NB4 (cell line): ENCODE results near the gene PRMT3.

Source experiments
- POLR2A ChIP-seq: IDR thresholded peaks from 2 replicates; pipeline ENCODE4 v1.6.1; 2011; ENCODE audit warnings: mild to moderate bottlenecking; ENCODE audit not compliant: insufficient read length; ENCODE audit errors: extremely low read depth
- TF ChIP-seq, protein P1 (sequence below): IDR thresholded peaks from one replicate; pipeline ENCODE4 v1.5.1; 2012; ENCODE audit warnings: low read depth, low read length

DNA sequence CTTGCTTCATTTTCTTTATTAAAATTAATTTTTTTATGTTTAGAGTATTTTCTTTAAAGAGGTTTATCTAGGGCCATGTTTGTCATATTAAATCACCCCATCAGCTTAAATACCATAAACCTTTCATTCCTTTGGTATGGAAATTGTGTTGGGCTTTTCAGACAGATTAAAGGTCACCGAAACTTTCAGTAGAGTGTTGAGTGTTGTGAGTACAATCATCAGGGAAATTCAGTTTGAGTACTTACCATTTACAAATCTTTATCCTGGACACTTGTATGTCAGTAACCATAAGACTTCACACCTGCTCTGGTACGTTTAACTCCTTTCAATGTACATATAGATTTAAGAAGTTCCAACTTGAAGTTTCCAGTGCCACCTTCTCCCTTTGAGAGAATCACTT, 12.0 kb downstream of the PRMT3 start:
- TF ChIP-seq, protein P1, sequence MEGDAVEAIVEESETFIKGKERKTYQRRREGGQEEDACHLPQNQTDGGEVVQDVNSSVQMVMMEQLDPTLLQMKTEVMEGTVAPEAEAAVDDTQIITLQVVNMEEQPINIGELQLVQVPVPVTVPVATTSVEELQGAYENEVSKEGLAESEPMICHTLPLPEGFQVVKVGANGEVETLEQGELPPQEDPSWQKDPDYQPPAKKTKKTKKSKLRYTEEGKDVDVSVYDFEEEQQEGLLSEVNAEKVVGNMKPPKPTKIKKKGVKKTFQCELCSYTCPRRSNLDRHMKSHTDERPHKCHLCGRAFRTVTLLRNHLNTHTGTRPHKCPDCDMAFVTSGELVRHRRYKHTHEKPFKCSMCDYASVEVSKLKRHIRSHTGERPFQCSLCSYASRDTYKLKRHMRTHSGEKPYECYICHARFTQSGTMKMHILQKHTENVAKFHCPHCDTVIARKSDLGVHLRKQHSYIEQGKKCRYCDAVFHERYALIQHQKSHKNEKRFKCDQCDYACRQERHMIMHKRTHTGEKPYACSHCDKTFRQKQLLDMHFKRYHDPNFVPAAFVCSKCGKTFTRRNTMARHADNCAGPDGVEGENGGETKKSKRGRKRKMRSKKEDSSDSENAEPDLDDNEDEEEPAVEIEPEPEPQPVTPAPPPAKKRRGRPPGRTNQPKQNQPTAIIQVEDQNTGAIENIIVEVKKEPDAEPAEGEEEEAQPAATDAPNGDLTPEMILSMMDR, result no peak
- no peak for TF ChIP-seq POLR2A
